Measurements from ENCODE around the gene UBR1. TPM values are rescaled to one million over a fixed set of nuclear protein-coding genes. Genes with fewer than 3 reads are reported as not detected.

UBR1 gene
- total RNA-seq, 2 experiments from 2014 or later: 42.6 to 45.9 TPM

- intact Hi-C loops (cut with DNase I, micrococcal nuclease): no loop called here
- ChIA-PET POLR2A (no interaction called here), CTCF (no interaction called here)
- no peak overlapping the region for H3K27ac ChIP-seq (ENCODE audit: low read depth in 1 of 2, low read length in 2 of 2)
- DNase-seq (no peak), ATAC-seq (ENCODE audit: poor library complexity) (no peak)
- no peaks in the 10 kb centered on the region for H3K4me1 ChIP-seq (ENCODE audit: insufficient read depth, low read length)
- no peaks in the 10 kb centered on the region for H3K9me3 ChIP-seq (ENCODE audit: control insufficient read depth in 1 of 2, insufficient read depth in 1 of 2, low read length in 2 of 2)
- TF ChIP-seq CTCF (IDR thresholded peaks at IDR 0.05): no peak
- no peaks in the 10 kb centered on the region for H3K4me1 Mint-ChIP-seq (ENCODE audit: low read depth)
- no peaks in the 10 kb centered on the region for H3K9me3 Mint-ChIP-seq
- peaks cover 90% of the 10 kb centered on the region for H3K36me3 Mint-ChIP-seq (ENCODE audit: low read depth)
- no peak overlapping the region for H3K27ac Mint-ChIP-seq
- no peaks in the 10 kb centered on the region for H3K27me3 ChIP-seq (ENCODE audit: control insufficient read depth in 1 of 2, insufficient read depth in 2 of 2, low read length in 2 of 2)
- no peak overlapping the region for H3K4me3 ChIP-seq (ENCODE audit: low read length)
- peaks cover 64% of the 10 kb centered on the region for H3K36me3 ChIP-seq (ENCODE audit: insufficient read depth, low read length)
- H3K27me3 Mint-ChIP-seq: no peaks in the 10 kb centered on the region
- no peak overlapping the region for H3K4me3 Mint-ChIP-seq
Measured at GRCh38 chr15:42974202-42974862, 131.5 kb downstream of the UBR1 start.

- TF ChIP-seq CTCF (IDR thresholded peaks at IDR 0.05): no peak
- Histone ChIP-seq H3K27ac (ENCODE audit: low read depth in 1 of 2, low read length in 2 of 2) (no peak overlapping the region), H3K4me1 (ENCODE audit: insufficient read depth, low read length) (no peaks in the 10 kb centered on the region), H3K27me3 (ENCODE audit: control insufficient read depth in 1 of 2, insufficient read depth in 2 of 2, low read length in 2 of 2) (no peaks in the 10 kb centered on the region), H3K4me3 (ENCODE audit: low read length) (no peak overlapping the region), H3K9me3 (ENCODE audit: control insufficient read depth in 1 of 2, insufficient read depth in 1 of 2, low read length in 2 of 2) (no peaks in the 10 kb centered on the region), H3K36me3 (ENCODE audit: insufficient read depth, low read length) (peaks cover 69% of the 10 kb centered on the region)
- no peaks in the 10 kb centered on the region for H3K9me3 Mint-ChIP-seq
- H3K27ac Mint-ChIP-seq: no peak overlapping the region
- no peaks in the 10 kb centered on the region for H3K27me3 Mint-ChIP-seq
- ChIA-PET POLR2A (no interaction called here), CTCF (no interaction called here)
- no peak for DNase-seq
- peaks cover 95% of the 10 kb centered on the region for H3K36me3 Mint-ChIP-seq (ENCODE audit: low read depth)
- intact Hi-C loops (cut with DNase I, micrococcal nuclease): no loop called here
- no peaks in the 10 kb centered on the region for H3K4me1 Mint-ChIP-seq (ENCODE audit: low read depth)
- no peak for ATAC-seq (ENCODE audit: poor library complexity)
- H3K4me3 Mint-ChIP-seq: no peak overlapping the region
Measured at GRCh38 chr15:42973114-42973513, 132.7 kb downstream of the UBR1 start.

- H3K27ac ChIP-seq (ENCODE audit: low read depth in 1 of 2, low read length in 2 of 2): no peak overlapping the region
- H3K4me3 Mint-ChIP-seq: no peak overlapping the region
- no peaks in the 10 kb centered on the region for H3K4me1 ChIP-seq (ENCODE audit: insufficient read depth, low read length)
- H3K27ac Mint-ChIP-seq: no peak overlapping the region
- no peaks in the 10 kb centered on the region for H3K9me3 Mint-ChIP-seq
- no peak for DNase-seq
- no peaks in the 10 kb centered on the region for H3K27me3 Mint-ChIP-seq
- ChIA-PET POLR2A (no interaction called here), CTCF (interaction anchor here (0.6 kb wide), 1 partner anchor 471 kb away, joined by 4 read pairs; no protein-coding TSS in a partner anchor)
- TF ChIP-seq CTCF (IDR thresholded peaks at IDR 0.05): no peak
- ATAC-seq (ENCODE audit: poor library complexity): no peak
- no peaks in the 10 kb centered on the region for H3K9me3 ChIP-seq (ENCODE audit: control insufficient read depth in 1 of 2, insufficient read depth in 1 of 2, low read length in 2 of 2)
- peaks cover 86% of the 10 kb centered on the region for H3K36me3 Mint-ChIP-seq (ENCODE audit: low read depth)
- peaks cover 66% of the 10 kb centered on the region for H3K36me3 ChIP-seq (ENCODE audit: insufficient read depth, low read length)
- intact Hi-C loops (cut with DNase I, micrococcal nuclease): no loop called here
- H3K27me3 ChIP-seq (ENCODE audit: control insufficient read depth in 1 of 2, insufficient read depth in 2 of 2, low read length in 2 of 2): no peaks in the 10 kb centered on the region
- H3K4me1 Mint-ChIP-seq (ENCODE audit: low read depth): no peaks in the 10 kb centered on the region
- no peak overlapping the region for H3K4me3 ChIP-seq (ENCODE audit: low read length)
Measured at GRCh38 chr15:42971830-42972229, 134.0 kb downstream of the UBR1 start.
